ENCODE results near the gene ADCY9. TPM values are rescaled to one million over a fixed set of nuclear protein-coding genes. Genes with fewer than 3 reads are reported as not detected.

ADCY9 gene
- total and polyA plus RNA-seq, 8 donors = 6.6 to 20.9 (median 18.0) TPM

GRCh38 chr16:3992297-3993051, 123.8 kb downstream of the ADCY9 start:
- H3K9me3 ChIP-seq = no peaks in the 10 kb centered on the region
- no peak for FAIRE-seq
- ATAC-seq = no peak
- WGBS, 2 donors = 67 to 70% methylated on average over 35 of the region's 35 CpGs
- intact Hi-C loops (cut with DNase I) = no loop called here
- DNase-seq = peak in 2 of 6 donors; percentile 66 to 75
- H3K4me1 ChIP-seq = no peaks in the 10 kb centered on the region
- H3K4me3 ChIP-seq = no peak overlapping the region
- no peak for TF ChIP-seq CTCF (IDR thresholded peaks at IDR 0.05)
- no peak overlapping the region for H3K27ac ChIP-seq
- no peaks in the 10 kb centered on the region for H3K36me3 ChIP-seq
- H3K27me3 ChIP-seq = no peaks in the 10 kb centered on the region

GRCh38 chr16:3988824-3989223, 127.4 kb downstream of the ADCY9 start:
- peak overlapping the region in 3 of 4 donors; percentile 13 to 68 (median 57) for H3K27ac ChIP-seq
- TF ChIP-seq CTCF (IDR thresholded peaks at IDR 0.05) = no peak
- no peaks in the 10 kb centered on the region for H3K36me3 ChIP-seq
- H3K9me3 ChIP-seq = no peaks in the 10 kb centered on the region
- 65% methylated on average over 10 of the region's 10 CpGs for WGBS, 2 donors
- no peaks in the 10 kb centered on the region for H3K4me1 ChIP-seq
- peak in 1 of 6 donors; percentile 1 for DNase-seq
- FAIRE-seq = no peak
- peak; percentile 42 to 79 (median 58) for ATAC-seq
- H3K4me3 ChIP-seq = no peak overlapping the region
- no peaks in the 10 kb centered on the region for H3K27me3 ChIP-seq
- intact Hi-C loops (cut with DNase I) = loop anchor here in 1 of 3 donors (10.0 kb wide), 1 partner anchor 116 kb away; no protein-coding TSS in a partner anchor

GRCh38 chr16:3988011-3988410, 128.2 kb downstream of the ADCY9 start:
- DNase-seq = peak in 1 of 6 donors; percentile 13
- Histone ChIP-seq H3K4me3 (no peak overlapping the region), H3K27me3 (no peaks in the 10 kb centered on the region), H3K27ac (peak overlapping the region in 1 of 4 donors; percentile 68), H3K36me3 (no peaks in the 10 kb centered on the region), H3K9me3 (no peaks in the 10 kb centered on the region), H3K4me1 (no peaks in the 10 kb centered on the region)
- no peak for FAIRE-seq
- 86 to 89% methylated on average over 9 of the region's 9 CpGs for WGBS, 2 donors
- no peak for TF ChIP-seq CTCF (IDR thresholded peaks at IDR 0.05)
- intact Hi-C loops (cut with DNase I) = loop anchor here in 1 of 3 donors (10.0 kb wide), 1 partner anchor 117 kb away; no protein-coding TSS in a partner anchor
- no peak for ATAC-seq

GRCh38 chr16:3987231-3987630, 129.0 kb downstream of the ADCY9 start:
- Histone ChIP-seq H3K27ac (no peak overlapping the region), H3K27me3 (no peaks in the 10 kb centered on the region), H3K9me3 (no peaks in the 10 kb centered on the region), H3K4me3 (no peak overlapping the region), H3K4me1 (no peaks in the 10 kb centered on the region), H3K36me3 (peaks cover 0 to 5% (median 0%) of the 10 kb centered on the region in 3 donors)
- peak in 1 of 6 donors; percentile 40 for DNase-seq
- FAIRE-seq = no peak
- no peak for TF ChIP-seq CTCF (IDR thresholded peaks at IDR 0.05)
- intact Hi-C loops (cut with DNase I) = loop anchor here in 1 of 3 donors (10.0 kb wide), 1 partner anchor 118 kb away; no protein-coding TSS in a partner anchor
- ATAC-seq = no peak
- 92 to 96% methylated on average over 13 of the region's 13 CpGs for WGBS, 2 donors

- H3K4me3 ChIP-seq = no peak overlapping the region
- no peaks in the 10 kb centered on the region for H3K4me1 ChIP-seq
- no peak for TF ChIP-seq CTCF (IDR thresholded peaks at IDR 0.05)
- WGBS, 2 donors = 89 to 98% methylated on average over 13 of the region's 13 CpGs
- no peaks in the 10 kb centered on the region for H3K9me3 ChIP-seq
- H3K27me3 ChIP-seq = no peaks in the 10 kb centered on the region
- H3K27ac ChIP-seq = no peak overlapping the region
- no peak for FAIRE-seq
- ATAC-seq = no peak
- intact Hi-C loops (cut with DNase I) = loop anchor here in 1 of 3 donors (10.0 kb wide), 1 partner anchor 119 kb away; no protein-coding TSS in a partner anchor
- peaks cover 0 to 7% (median 0%) of the 10 kb centered on the region in 3 donors for H3K36me3 ChIP-seq
- DNase-seq = peak in 1 of 6 donors; percentile 43
Observed at GRCh38 chr16:3986235-3986544, 130.1 kb downstream of the ADCY9 start.
